GM21619 (cell line): Measurements from ENCODE around the gene GIMAP5.

Source experiments
- ATAC-seq: cut with Tn5 transposase; IDR thresholded peaks from one replicate; pipeline ENCODE4 v1.9.1; 2021; ENCODE audit not compliant: unreplicated experiment

The GIMAP5 gene

GRCh38 chr7:150737265-150738055, at the start of gene GIMAP5:
Gene GIMAP5 (plus strand): TSS chr7:150737418. CDS start chr7:150740885, 3,467 bp downstream.
- ATAC-seq = peak; percentile 63

- ATAC-seq = no peak
These were observed 48.6 kb upstream of the GIMAP5 start for GRCh38 chr7:150688630-150689029.

GRCh38 chr7:150695654-150696053, 41.6 kb upstream of the GIMAP5 start:
- no peak for ATAC-seq

- no peak for ATAC-seq
These were observed 34.0 kb upstream of the GIMAP5 start for GRCh38 chr7:150703209-150703608.

GRCh38 chr7:150715293-150715692, 21.9 kb upstream of the GIMAP5 start:
- no peak for ATAC-seq

GRCh38 chr7:150715738-150716137, 21.5 kb upstream of the GIMAP5 start:
- no peak for ATAC-seq

- peak; percentile 67 for ATAC-seq
These were observed 20.9 kb upstream of the GIMAP5 start, which contains the start of gene GIMAP1 for GRCh38 chr7:150716368-150716767. Gene GIMAP1 (plus strand): TSS chr7:150716613. CDS start chr7:150719048, 2,435 bp downstream.

GRCh38 chr7:150716939-150717338, 20.3 kb upstream of the GIMAP5 start:
- ATAC-seq = no peak

- no peak for ATAC-seq
These were observed 19.3 kb upstream of the GIMAP5 start for GRCh38 chr7:150717814-150718420.

GRCh38 chr7:150719436-150719835, 17.8 kb upstream of the GIMAP5 start:
- ATAC-seq = no peak

- ATAC-seq = no peak
These were observed 17.0 kb upstream of the GIMAP5 start for GRCh38 chr7:150719960-150720891.

- no peak for ATAC-seq
These were observed 15.2 kb upstream of the GIMAP5 start for GRCh38 chr7:150721970-150722373.

GRCh38 chr7:150722431-150722931, 14.7 kb upstream of the GIMAP5 start:
- no peak for ATAC-seq

GRCh38 chr7:150723467-150723866, 13.8 kb upstream of the GIMAP5 start:
- no peak for ATAC-seq

GRCh38 chr7:150727381-150727780, 9.8 kb upstream of the GIMAP5 start:
- ATAC-seq = no peak

GRCh38 chr7:150728011-150728410, 9.2 kb upstream of the GIMAP5 start:
- no peak for ATAC-seq

GRCh38 chr7:150728609-150729008, 8.6 kb upstream of the GIMAP5 start:
- ATAC-seq = no peak

GRCh38 chr7:150731916-150732315, 5.3 kb upstream of the GIMAP5 start:
- no peak for ATAC-seq

GRCh38 chr7:150732786-150733481, 4.3 kb upstream of the GIMAP5 start:
- ATAC-seq = no peak

GRCh38 chr7:150733482-150734095, 3.6 kb upstream of the GIMAP5 start:
- no peak for ATAC-seq
